Hindlimb muscle (tissue), 1 donor: ENCODE results near the gene CBLN3. TPM values are rescaled to one million over a fixed set of nuclear protein-coding genes. Genes with fewer than 3 reads are reported as not detected.
"Not testable (repeated sequence)": the region's sequence is repeated elsewhere in the genome, so short reads cannot be mapped to it uniquely, and the experiment has no call there.

Source experiments
- DNase-seq: peaks from one replicate; pipeline ENCODE4 v3.0.0-alpha.2; 2013
- polyA plus RNA-seq: library from polyadenylated mRNA; unstranded; fragments of 120-200 nt; gene quantifications from one replicate; pipeline ENCODE4 v1.2.1, GENCODE V29; 2013; ENCODE audit not compliant: insufficient read length

Gene CBLN3
- polyA plus RNA-seq: 2.6 TPM

DNA sequence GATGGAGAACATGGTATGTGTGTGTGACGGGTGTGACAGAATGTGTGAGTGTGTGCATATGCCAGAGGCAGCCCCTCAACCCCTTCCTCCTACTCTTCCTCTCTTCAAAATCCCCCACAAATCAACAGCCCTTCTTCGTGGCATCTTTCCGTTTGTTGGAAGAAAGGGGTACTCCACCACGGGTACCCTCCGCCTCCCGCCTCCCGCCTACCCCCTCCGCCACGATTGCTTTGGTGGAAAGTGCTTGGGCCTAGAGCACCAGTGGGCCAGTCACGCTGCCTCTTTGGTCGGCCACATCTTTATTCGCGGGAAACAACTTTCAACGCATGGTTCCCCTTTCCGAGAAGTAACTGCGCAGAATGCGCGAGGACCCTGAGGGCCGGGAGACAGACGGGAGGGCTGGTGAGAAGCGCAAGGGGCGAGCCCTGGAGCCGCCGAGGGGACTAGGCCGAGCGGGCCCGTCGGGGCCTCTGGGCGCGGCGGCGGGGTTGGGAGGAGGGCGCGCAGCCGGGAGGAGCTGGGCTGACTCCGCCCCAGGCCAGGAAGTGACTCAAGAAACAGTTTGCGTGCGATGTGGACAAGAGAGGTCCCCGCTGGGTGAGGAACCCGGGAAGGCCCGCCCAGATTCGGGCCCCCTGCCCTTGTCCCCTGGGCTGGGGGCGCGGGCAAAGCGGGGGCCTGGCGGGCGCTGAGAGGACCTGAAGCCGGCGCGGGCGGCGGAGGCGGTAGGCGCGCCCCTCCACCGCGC, at the start of gene CBLN3, which contains the start of gene KHNYN:
Gene CBLN3 (minus strand): TSS at position 274 of the 748 bp plus-strand sequence. CDS start 614 bp downstream, outside the sequence.
Gene KHNYN (plus strand): TSS at position 560 of the 748 bp plus-strand sequence. CDS start 777 bp downstream, outside the sequence.
- peak; percentile 92 for DNase-seq

DNA sequence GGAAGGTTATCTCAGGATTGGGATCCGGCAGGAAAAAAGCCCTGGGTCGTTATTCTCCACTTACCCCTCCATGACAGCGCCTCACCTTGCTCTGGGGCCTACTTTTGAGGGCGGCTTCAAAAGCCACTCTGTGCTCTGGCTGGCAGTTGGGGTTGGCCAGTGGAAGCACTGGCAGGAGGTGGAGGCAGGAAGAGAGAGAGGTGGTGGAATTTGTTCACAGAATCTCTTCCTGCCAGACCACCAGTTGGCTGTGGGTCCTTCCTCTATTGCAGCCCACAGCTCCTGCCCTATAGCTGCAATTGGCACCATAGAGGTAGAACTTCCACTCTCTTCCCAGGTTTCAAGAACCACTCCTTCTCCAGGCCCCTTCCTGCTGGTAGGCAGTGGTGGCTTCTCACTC, 45.8 kb upstream of the CBLN3 start:
- DNase-seq: no peak

DNA sequence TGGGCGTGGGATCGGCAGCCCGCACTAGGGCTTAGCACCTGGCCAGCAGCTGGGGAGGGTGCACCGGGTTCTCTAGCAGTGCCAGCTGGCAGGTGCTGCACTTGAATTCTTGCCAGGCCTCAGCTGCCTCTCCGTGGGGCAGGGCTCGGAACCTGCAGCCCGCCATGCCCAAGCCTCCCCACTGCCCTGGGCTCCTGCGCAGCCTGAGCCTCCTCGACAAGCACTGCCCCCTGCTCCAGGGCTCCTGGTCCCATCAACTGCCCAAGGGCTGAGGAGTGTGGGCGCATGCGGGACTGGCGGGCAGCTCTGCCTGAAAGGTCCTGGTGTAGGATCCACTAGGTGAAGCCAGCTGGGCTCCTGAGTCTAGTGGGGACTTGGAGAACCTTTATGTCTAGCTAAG, 43.7 kb upstream of the CBLN3 start:
- no peak for DNase-seq

DNA sequence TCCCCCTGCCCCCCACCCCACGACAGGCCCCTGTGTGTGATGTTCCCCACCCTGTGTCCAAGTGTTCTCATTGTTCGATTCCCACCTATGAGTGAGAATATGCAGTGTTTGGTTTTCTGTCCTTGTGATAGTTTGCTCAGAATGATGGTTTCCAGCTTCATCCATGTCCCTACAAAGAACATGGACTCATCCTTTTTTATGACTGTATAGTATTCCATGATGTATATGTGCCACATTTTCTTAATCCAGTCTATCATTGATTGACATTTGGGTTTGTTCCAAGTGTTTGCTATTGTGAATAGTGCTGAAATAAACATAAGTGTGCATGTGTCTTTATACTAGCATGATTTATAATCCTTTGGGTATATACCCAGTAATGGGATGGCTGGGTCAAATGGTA, 41.0 kb upstream of the CBLN3 start:
- DNase-seq: not testable (repeated sequence)

DNA sequence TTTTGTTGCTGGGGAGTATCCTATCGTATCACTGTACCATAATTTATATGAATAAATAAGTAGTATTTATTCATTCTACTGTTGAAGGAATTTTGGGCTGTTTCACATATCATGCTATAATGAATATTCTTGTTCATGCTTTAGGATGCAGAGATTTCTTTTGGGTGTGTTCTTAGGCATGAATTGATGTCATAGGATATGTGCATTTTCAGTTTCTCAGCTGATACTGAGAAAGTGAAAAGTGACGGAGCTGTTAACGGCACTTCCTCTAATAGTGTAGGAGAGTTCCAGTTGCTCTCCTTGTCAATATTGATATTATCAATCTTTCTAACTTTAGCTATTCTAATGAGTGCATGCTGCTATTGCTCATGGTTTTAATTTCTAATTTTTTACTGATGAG, 36.3 kb upstream of the CBLN3 start:
- DNase-seq: no peak

DNA sequence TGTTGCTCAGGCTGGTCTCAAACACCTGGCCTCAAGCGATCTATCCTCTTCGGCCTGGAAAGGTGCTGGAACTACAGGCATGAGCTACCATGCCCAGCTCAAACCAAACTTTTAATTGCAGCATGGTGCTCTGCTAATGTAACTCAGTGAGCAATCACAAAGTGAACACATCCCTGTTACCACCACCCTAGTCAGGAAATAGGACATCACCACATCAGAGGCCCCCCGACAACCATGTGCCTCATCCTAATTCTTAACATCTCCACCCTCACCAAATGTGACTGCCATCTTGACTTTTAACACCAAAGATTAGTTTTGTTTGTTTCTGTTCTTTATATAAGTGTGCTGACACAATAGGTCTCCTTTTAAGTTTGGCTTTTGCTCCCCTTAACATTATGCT, 35.9 kb upstream of the CBLN3 start:
- DNase-seq: no peak

DNA sequence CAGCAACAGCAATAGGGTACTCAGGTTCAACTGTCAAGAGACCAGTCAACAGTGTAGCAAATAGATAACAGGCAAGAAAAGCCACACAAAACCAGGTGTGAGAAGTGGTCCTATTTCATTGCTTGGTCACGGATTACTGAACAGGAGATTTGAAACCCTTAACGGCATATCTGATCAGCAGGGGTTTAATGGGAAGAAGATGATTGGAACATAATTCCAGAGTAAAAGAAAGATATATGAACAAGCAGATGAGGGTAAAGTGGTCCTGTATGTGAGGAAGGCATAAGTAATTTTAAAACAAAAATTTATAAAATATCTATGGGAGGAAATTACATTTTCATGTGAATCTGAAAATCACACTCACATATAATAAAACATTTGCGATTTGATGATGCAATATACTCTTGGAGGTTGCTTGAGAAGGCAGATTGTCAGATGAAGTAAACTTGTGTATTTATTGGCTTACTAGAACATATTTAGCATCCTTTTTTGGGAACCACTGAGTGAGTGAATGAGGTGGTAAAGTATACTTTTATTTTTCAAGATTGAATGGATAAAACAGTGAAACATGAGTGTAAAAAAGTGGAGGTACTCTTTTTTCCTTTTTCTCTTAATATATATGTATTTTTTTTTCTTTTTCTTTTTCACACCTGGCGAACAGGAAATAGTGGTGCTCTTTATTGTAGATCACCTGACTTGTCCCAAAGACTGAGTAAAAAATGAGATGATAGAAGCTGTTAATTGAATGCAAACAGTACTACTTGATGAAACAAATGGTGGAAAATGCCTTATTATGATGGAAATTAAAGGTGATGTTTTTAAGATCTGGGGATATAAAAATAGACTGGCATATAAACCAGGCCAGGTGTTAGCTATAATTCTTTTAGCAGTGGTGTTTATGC, 34.7 kb upstream of the CBLN3 start:
- no peak for DNase-seq

DNA sequence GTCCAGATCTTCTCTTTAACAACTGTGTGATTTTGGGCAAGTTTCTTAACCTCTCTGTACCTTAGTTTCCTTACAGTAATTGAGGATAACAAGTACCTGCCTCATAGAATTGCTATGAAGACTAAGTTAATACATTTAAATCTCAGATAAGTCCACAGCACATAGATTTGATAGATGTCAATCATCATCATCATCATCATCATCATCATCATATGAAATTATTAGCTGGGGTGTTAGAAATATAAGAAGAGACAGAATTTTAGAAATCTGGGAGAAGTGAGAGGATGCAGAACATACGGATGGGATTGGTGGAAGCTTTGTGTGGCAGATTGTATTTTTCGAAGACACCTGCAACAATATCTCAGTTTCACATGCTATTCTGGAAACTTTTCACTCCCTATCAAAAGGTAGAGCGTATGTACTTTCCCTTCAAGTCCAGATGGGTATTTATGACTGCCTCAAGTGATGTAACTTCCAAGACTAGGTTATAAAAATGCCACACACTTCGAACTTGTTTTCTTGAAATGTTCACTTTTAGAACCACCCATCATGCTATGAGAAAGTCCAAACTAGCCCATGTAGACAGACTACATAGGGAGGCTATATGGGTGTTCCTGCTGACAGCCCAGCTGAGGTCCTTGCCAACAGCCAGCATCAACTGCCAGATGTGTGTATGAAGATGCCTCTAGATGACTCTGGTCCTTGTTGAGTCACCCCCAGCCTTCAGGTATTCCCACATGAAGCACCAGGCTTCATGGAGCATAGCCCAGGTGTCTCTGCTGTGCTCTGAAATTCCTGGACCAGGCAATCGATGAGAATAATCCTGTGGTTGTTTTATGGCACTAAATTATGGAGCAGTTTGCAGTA, 33.8 kb upstream of the CBLN3 start:
- no peak for DNase-seq

DNA sequence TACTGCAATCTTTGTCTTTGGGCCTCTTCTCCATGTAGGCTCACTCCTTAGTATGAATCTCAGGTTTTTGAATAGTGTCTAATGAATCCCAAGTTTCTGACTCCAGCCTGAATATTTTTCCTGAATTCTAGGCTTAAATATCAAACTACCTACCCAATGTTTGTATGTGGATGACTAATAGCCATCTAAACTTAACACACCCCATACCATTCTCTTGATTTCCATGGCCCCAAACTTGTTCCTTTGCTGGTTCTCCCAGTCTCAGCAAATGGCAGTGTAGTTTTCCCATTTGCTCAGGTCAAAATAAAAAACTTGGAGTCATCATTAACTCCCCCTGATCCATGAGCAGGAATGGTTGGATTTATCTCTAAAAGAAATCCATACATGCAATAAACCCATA, 31.9 kb upstream of the CBLN3 start:
- no peak for DNase-seq

DNA sequence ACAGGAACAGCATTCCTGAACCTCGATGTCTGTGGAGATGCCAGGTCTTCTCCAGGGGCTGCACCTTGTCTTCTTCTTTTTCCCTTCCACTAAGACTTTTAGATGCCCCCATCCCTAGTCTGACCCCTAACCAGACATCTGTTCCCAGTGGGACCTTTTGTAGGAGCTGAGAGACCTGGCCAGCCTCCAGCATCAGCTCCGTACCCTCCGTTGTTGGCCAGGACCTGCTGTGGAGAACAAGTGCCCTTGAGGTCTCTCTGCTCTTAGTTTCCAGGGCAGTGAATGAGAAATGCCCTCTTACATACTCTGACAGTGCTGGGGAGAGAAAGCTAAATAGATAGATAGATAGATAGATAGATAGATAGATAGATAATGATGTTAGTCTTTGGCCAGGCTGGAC, 29.9 kb upstream of the CBLN3 start:
- no peak for DNase-seq

DNA sequence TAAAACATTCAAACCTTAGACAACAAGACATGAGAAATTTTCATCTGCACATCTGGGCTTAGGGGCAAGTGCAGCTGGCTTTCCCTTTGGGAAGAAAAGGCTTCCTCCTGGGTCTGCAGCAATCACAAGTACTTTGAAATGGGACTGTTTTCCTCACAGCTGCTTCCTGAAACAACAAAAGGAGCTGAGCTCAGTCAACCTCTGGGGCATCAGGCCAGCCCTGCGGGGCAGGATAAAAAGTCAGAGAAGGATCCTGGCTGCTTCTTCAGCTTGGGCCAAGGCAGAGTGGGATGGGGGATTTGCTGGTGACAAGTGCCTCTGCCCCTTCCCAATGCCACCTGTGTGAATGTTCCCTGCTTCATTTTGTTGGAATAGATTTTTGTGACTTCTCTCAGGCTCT, 29.3 kb upstream of the CBLN3 start:
- DNase-seq: no peak

DNA sequence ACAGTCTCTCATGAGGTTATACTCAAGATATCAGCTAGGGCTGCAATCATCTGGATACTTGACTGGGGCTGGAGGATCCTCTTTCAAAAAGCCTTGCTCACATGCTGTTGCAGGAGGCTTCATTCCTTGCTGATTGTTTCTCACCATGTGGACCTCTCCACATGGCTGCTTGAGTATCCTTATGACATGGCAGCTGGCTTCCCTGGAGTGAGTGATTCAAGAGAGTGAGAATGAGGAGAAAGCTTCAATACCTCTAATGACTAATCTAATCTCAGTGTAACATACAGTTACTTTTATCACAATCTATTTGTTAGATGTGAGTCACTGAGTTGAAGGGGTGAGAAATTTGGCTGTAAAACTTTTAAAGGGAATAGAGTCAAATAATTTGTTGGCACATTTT, 27.5 kb upstream of the CBLN3 start:
- DNase-seq: no peak

DNA sequence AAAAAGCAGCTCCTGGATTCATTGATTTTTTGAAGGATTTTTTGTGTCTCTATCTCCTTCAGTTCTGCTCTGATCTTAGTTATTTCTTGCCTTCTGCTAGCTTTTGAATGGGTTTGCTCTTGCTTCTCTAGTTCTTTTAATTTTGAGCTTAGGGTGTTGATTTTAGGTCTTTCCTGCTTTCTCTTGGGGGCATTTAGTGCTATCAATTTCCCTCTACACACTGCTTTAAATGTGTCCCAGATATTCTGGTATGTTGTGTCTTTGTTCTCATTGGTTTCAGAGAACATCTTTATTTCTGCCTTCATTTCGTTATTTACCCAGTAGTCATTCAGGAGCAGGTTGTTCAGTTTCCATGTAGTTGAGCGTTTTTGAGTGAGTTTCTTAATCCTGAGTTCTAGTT, 21.4 kb upstream of the CBLN3 start:
- not testable (repeated sequence) for DNase-seq

DNA sequence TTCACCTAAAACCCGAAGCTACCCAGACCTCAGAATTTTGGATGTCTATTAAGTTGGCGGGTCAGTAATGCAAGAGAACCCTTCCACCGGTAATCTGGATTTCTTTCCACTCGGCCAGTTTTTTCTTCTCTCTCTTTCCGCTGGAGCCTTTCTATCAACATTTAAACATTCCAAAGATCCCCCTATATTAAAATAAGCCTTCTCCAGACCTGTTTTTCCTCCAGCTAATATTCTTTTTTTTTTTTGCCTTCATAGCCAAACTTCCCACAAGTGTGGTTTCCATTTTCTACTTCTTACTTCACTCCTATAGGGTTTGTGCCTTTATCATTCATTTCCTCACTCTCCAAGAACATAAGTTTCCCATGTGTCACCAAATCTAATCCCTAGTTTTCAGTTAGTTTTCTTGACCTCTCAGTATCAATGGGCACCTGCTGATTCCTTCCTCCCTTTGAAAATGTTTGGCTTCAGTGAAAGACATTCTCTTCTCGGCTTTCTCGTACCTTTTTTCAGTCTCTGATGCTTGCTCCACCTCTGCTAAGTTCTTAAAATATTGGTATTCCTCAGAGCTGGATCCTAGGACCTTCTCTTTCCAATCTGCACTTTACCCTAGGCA, 13.7 kb upstream of the CBLN3 start:
- no peak for DNase-seq

DNA sequence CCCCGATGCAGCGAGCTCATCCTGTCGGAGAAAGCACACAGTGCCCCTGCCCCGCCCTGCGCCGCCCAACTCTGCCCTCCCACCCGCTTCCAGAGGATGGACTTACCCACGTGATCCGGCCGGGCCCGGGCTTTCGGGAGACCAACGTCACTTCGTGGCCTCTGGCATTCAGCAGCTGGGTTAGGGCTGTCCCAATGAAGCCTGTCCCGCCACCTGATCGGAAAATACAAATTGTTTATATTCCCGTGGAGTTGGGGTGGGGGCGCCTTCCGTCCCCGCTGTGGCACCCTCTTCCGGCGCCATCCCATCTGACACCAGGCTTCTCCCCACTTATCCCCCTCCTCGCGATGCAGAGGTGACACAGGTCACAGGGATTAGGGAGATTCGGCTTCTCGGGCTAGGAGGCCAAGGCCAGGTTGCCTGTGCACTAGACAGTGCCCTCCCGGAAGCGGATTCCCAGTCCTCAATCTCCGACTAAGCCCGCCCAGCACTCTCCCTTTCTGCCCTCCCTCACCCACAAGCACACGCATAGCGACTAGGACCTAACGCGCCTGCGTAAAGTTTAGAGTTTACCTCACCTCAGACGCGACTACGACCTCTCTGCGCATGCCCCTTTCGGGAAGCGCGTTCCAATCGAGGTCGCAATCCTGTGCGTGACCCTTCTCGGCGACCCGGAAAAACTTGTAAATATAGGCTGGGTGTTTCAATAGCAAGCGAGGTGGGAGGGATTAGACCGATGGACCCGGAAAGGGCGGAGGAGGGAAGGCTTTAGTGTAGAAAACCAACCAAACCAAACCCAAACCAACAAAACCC, 13.0 kb upstream of the CBLN3 start, which contains the start of gene SDR39U1:
Gene SDR39U1 (minus strand): TSS at position 537 of the 813 bp plus-strand sequence. CDS start 7 bp downstream, at position 530.
- peak; percentile 99 for DNase-seq

DNA sequence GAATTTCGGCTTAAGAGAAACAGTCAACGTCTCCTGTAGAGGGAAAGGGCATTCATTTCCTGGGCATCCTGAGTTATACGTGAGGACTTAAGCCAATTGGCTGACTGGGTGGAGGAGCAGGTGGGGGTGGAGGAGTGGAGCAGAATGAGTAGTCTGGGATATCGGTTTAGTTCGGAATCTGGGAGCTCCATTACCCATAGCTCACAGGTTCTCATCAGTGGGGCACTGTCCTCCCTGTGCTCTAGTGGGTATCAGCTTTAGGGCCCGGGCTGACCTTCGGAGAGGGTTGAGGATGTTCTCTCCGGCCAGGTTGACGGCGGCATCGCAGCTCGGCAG, 12.4 kb upstream of the CBLN3 start:
- DNase-seq: no peak

DNA sequence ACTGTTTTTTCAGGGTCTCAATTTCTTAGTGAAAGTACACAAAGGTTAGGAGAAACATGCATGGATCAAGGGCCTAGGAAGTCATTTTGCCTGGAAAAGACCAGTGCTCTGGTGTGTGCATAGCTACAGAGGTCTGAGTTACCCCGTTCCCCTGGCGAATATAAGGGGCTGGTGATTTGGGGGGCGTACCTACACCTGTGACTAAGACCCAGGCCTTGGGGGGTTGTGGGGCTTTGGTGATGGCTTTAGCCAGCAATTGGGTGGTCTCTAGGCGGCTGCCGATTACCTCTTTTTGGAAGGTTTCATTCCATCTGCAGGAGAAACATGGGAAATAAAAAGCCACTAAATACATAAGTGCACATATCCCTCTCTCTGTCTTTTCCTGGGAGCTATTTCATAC, 12.0 kb upstream of the CBLN3 start:
- no peak for DNase-seq

DNA sequence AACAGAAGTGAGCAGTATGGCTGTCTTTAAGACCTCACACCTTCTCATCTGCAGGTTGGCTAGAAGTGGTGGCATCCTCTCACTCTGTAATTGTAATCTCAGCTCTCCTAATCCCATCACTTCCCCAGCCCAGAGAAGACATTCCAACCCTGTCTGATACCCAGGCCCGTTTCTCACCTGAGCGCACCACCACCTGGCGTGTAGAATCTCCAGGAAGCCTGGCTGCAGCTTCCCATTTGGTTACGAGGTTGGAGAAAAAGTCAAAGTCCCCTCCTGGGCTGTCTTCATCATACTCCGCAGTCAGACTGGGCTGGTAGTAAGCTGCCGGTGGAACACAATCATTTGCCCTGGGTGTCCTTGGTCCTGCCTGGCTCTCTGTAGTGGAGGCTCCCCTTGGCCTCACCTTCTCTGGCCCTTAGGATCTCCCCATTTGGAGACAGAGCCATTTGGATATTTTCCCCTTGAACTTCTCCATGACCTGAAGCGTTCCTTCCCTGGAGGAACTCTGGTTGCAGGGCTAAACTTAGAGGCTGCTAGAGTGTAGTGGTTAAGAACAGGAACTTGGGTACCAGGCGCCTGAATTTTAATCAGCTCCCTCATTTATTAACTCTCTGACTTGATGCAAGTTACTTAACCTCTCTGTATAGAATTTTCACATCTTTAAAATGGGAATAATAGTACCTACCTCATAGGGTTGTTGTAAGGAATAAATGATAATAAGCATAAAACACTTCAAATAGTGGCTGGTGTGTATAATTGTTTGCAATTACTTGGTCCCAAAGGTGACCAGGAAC, 11.3 kb upstream of the CBLN3 start:
- no peak for DNase-seq

DNA sequence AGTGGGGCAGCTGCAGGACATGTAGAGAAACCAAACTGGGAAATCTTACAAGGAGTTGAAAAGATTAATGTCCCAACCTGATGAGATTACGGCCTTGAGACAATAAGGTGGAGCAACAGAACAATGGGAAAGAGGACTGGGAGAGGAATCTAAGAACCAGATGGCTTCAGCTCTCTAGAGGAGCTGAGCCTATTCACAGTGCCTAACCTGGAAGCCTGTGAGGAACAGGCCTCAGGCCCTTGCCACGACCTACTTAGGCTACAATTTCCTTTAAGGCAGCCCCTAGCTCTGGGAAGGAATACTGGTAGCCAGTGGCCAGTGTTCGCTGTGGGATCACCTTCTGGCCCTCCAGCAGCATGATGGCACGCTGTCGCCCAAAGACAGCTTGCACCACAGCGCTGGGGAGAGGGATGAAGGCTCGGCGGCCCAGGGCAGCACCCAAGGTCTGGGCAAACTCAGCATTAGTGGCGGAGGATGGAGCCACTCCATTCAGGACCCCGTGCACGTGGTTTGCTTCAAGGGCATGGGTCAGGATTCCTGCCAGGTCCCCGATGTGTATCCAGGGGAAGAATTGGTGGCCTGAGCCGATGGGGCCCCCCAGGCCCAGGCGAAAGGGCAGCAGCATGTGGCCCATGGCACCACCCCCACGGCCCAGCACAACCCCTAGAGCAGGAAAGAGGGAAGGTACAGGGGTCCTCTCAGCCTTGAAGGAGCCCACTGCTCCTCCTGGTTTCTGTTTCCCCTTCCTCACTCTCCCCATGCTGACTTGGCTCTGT, 10.6 kb upstream of the CBLN3 start:
- no peak for DNase-seq

DNA sequence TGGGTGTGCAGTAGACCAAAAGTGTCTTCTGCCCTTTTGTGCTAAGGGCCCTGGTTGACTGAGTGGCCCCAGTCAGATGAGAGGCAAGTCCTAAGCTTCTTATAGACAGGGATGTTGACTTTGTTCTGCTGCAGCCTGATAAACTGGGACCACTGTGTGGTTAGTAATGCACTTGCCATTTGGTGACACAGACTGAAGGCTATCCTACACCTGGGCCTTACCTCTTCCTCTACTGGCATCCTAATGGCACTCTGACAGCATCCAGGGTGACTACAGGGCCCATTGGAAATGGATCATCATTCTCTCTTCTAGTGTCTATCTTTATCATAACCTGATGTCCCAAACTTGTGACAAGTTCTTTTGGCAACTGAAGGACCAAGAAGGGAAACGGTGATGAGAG, 9.8 kb upstream of the CBLN3 start:
- no peak for DNase-seq
